GM12872 (cell line): ENCODE data around the gene PTPRO.

Source experiments
- TF ChIP-seq, protein P1 (sequence below): IDR thresholded peaks from 3 replicates; pipeline ENCODE4 v1.5.1; 2011; ENCODE audit warnings: low read depth, mild to moderate bottlenecking, low read length, moderate library complexity; ENCODE audit not compliant: insufficient read depth

The PTPRO gene

GRCh38 chr12:15423629-15424028 lies 101.3 kb downstream of the PTPRO start:
- TF ChIP-seq, protein P1, sequence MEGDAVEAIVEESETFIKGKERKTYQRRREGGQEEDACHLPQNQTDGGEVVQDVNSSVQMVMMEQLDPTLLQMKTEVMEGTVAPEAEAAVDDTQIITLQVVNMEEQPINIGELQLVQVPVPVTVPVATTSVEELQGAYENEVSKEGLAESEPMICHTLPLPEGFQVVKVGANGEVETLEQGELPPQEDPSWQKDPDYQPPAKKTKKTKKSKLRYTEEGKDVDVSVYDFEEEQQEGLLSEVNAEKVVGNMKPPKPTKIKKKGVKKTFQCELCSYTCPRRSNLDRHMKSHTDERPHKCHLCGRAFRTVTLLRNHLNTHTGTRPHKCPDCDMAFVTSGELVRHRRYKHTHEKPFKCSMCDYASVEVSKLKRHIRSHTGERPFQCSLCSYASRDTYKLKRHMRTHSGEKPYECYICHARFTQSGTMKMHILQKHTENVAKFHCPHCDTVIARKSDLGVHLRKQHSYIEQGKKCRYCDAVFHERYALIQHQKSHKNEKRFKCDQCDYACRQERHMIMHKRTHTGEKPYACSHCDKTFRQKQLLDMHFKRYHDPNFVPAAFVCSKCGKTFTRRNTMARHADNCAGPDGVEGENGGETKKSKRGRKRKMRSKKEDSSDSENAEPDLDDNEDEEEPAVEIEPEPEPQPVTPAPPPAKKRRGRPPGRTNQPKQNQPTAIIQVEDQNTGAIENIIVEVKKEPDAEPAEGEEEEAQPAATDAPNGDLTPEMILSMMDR = no peak

DNA sequence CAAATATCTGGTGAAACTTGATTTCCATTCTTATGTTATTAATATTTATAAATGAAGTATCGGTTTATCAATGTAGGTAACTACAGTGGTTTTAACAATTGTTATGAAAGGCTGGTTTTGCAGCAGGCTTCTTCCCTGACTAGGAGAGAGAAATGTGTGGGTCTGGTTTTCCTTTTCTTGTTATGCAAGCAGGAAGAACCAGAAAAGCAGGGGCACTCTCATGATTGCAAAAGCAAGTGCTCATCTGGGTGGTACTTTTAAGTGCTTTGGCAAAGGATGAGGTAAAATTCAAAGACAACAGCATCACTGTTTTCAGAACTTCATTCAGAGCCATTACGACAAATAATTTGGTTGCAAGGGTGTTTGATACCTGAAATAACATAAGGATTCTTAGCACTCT lies 105.6 kb downstream of the PTPRO start:
- TF ChIP-seq, protein P1 = no peak

DNA sequence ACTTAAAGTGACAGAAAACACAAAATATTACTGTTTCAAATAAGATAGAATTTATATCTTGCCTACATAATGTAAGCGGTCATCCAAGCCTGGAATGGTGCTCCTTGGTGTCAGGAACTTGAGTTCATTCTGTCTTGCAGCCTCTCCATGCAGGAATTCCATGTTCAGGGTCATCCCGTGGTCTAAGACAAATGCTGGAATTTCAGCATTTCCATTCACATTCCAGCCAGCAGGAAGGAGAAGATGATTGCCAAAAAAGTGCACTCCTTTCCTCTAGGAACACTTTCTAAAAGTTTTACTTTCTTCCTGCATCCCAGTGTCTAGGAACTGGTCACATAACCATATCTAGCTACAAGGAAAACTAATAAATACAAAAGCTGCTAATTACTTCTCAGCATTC lies 106.3 kb downstream of the PTPRO start:
- TF ChIP-seq, protein P1 = no peak

GRCh38 chr12:15429262-15429661 lies 107.0 kb downstream of the PTPRO start:
- TF ChIP-seq, protein P1 = no peak

DNA sequence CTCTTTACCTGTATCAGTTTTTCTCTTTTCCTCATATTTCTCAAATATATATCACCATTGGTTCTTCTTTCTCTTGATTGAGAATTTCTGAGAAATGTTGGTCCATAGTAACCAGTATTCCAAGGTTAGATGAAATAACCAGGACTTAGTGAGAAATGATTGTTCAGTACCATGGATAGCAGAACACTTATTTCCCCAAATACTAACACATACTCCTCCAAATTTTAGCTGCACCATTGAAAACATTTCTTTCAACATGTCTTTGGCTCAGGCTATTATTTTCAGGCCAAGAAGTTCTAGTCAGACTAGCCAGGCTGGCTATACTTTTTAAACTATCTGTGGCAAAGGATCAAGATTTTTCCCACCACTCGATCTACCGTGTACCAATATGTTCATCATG lies 113.3 kb downstream of the PTPRO start:
- TF ChIP-seq, protein P1 = no peak

DNA sequence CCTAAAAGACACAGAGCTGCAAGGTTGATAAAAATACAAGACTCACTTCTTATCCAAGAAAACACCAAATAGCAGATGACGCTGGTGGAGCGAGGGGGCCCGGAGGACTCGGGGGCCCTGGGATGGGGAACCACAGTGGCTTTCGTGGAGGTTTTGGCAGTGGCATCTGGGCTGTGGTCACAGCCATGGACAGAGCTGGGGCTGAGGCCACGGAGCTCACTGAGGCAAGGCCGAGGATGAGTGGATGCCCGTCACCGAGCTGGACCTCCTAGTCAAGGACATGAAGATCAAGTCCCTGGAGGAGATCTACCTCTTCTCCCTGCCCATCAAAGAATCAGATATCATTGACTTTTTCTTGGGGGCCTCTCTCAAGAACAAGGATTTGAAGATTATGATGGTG lies 117.2 kb downstream of the PTPRO start:
- TF ChIP-seq, protein P1 = no peak

DNA sequence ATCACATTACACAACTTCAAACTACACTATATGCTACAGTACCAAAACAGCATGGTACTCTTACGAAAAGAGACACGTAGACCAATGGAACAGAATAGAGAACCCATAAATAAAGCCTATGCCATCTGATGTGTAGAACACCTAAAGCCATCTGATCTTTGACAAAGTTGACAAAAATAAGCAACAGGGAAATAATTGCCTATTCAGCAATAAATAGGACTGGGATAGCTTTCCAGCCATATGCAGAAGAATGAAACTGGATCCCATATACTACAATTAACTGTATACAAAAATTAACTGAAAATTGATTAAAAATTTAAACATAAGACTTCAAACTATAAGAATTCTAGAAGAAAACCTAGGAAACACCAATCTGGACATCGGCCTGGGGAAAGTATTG lies 120.7 kb downstream of the PTPRO start:
- TF ChIP-seq, protein P1 = no peak

DNA sequence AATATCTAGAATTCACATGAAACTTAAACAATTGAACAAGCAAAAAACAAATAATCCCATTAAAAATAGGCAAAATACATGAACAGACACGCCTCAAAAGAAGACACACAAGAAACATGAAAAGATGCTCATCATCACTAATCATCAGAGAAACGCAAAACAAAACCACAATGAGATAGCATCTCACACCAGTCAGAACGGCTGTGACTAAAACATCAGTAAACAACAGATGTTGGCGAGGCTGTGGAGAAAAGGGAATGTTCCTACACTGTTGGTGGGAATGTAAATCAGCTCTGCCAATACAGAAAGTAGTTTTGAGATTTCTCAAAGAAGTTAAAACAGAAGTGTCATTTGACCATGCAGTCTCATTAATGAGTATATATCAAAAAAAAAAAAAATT lies 121.3 kb downstream of the PTPRO start:
- TF ChIP-seq, protein P1 = no peak
